ENCODE results near the gene SYNE1. TPM values are rescaled to one million over a fixed set of nuclear protein-coding genes. Genes with fewer than 3 reads are reported as not detected.

SYNE1 gene
- total and polyA plus RNA-seq, 9 donors = 57.0 to 141 (median 97.5) TPM

DNA sequence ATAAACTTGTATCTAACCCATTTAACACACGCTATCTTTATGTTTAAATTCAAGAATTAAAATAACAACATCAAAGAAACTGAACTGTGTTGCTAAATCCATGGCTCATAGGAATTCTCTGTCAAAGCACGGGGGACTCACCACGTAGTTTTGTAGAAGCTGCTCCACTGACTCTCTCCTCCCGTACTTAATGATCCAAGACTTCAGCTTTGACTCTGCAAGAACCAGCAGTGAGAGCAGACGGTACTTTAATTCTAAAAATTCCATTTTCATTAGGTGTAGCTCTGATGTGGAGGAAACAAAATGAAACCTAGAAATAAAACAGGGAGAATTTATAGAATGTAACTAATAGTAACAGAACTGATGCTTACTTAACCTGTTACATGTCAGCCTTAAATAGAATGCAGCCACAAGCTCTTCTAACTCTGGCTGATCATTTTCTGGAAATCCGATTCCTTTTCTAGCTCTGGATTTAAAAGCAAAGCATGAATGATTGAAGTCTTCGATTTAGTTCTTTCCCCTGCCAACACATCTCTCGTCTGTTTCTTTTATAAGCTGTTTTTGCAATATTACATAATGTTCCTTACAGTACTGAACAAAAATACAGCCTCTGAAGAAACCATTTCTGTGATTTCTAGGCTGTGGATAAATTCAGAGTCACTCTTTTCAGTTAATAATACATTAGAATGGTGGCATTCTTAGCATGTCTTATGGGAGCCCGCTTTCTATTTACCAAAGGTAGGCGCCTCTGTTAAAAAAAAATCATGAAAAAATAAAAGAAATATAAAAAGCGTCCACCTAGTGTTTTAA, 165.5 kb downstream of the SYNE1 start:
- Histone ChIP-seq H3K27me3 (ENCODE audit: control insufficient read depth, insufficient read depth, low read length) (no peaks in the 10 kb centered on the region), H3K36me3 (ENCODE audit: control insufficient read depth, insufficient read depth, low read length) (no peaks in the 10 kb centered on the region), H3K4me3 (ENCODE audit: low read length) (peak overlapping the region; percentile 9), H3K9me3 (replicated peaks; ENCODE audit: control insufficient read depth, low read depth, low read length) (no peaks in the 10 kb centered on the region), H3K4me1 (ENCODE audit: control insufficient read depth, insufficient read depth, low read length) (no peaks in the 10 kb centered on the region), H3K27ac (ENCODE audit: low read length) (no peak overlapping the region)
- WGBS (ENCODE audit: insufficient coverage) = 8% methylated on average over 2 of the region's 11 CpGs
- DNase-seq = peak; percentile 54

DNA sequence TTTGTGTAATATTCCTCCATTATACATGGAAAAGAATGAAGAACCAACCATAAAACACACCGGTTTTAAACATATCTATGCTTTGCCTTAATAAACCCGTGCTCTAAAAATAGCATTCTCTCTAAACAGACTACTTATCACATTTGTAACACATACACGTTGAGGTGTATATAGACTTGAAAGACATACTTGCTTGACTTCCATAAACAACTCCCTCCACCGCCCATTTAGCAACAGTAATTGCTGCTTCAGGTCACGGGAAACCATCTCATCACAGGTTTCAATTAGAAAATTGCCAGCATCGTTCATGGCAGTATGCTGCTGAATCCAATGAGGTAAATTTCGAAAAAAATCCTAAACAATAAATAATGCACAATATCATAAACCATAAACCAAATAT, 174.0 kb downstream of the SYNE1 start:
- no peak for DNase-seq
- Histone ChIP-seq H3K4me1 (ENCODE audit: control insufficient read depth, insufficient read depth, low read length) (no peaks in the 10 kb centered on the region), H3K36me3 (ENCODE audit: control insufficient read depth, insufficient read depth, low read length) (no peaks in the 10 kb centered on the region), H3K27me3 (ENCODE audit: control insufficient read depth, insufficient read depth, low read length) (no peaks in the 10 kb centered on the region), H3K4me3 (ENCODE audit: low read length) (no peak overlapping the region), H3K27ac (ENCODE audit: low read length) (no peak overlapping the region), H3K9me3 (replicated peaks; ENCODE audit: control insufficient read depth, low read depth, low read length) (no peaks in the 10 kb centered on the region)
- WGBS (ENCODE audit: insufficient coverage) = 72% methylated on average over 3 of the region's 7 CpGs

DNA sequence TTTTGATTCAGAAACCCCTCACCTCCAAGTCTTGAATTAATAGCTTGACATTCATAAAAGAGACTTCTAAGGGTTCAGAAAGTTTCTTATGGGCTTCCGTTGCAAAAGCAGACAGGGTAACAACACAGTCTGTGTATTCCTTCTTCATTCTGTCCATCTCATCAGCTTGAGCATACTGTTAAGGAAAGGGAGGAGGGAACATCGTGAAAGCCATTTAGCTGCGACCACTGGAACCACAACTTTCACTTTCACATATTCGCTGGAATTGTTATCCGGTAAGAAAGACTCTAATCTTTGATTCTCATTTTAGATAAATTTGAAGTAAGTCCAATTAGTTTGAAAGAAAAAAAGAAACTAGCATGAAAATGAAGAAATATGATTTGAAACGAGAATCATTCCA, 174.4 kb downstream of the SYNE1 start:
- H3K4me1 ChIP-seq (ENCODE audit: control insufficient read depth, insufficient read depth, low read length) = no peaks in the 10 kb centered on the region
- no peak overlapping the region for H3K27ac ChIP-seq (ENCODE audit: low read length)
- no peak overlapping the region for H3K4me3 ChIP-seq (ENCODE audit: low read length)
- no CpG with 5 or more reads among the region's 6 CpGs for WGBS (ENCODE audit: insufficient coverage)
- no peak for DNase-seq
- no peaks in the 10 kb centered on the region for H3K9me3 ChIP-seq (replicated peaks; ENCODE audit: control insufficient read depth, low read depth, low read length)
- no peaks in the 10 kb centered on the region for H3K27me3 ChIP-seq (ENCODE audit: control insufficient read depth, insufficient read depth, low read length)
- no peaks in the 10 kb centered on the region for H3K36me3 ChIP-seq (ENCODE audit: control insufficient read depth, insufficient read depth, low read length)

DNA sequence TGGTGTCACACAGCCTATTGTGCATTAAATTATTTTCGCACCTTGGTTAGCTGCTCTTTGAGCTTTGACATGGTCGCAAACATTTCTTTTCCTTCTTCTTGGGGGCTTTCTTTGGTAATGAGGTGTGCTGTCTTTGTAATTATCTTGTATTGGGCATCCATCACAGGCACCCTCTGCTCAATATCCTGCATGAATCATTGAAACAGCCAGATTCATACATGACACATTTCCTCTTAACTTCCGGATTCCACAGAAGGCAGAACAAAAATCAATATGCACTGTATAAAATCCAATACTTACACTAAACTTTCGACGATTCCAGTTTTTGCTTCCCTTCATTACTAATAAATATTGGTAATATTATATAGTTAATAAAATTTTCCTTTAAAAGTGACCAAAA, 175.6 kb downstream of the SYNE1 start:
- no peaks in the 10 kb centered on the region for H3K4me1 ChIP-seq (ENCODE audit: control insufficient read depth, insufficient read depth, low read length)
- H3K36me3 ChIP-seq (ENCODE audit: control insufficient read depth, insufficient read depth, low read length) = no peaks in the 10 kb centered on the region
- H3K4me3 ChIP-seq (ENCODE audit: low read length) = no peak overlapping the region
- no peaks in the 10 kb centered on the region for H3K9me3 ChIP-seq (replicated peaks; ENCODE audit: control insufficient read depth, low read depth, low read length)
- H3K27me3 ChIP-seq (ENCODE audit: control insufficient read depth, insufficient read depth, low read length) = no peaks in the 10 kb centered on the region
- no peak for DNase-seq
- no CpG with 5 or more reads among the region's 5 CpGs for WGBS (ENCODE audit: insufficient coverage)
- no peak overlapping the region for H3K27ac ChIP-seq (ENCODE audit: low read length)

DNA sequence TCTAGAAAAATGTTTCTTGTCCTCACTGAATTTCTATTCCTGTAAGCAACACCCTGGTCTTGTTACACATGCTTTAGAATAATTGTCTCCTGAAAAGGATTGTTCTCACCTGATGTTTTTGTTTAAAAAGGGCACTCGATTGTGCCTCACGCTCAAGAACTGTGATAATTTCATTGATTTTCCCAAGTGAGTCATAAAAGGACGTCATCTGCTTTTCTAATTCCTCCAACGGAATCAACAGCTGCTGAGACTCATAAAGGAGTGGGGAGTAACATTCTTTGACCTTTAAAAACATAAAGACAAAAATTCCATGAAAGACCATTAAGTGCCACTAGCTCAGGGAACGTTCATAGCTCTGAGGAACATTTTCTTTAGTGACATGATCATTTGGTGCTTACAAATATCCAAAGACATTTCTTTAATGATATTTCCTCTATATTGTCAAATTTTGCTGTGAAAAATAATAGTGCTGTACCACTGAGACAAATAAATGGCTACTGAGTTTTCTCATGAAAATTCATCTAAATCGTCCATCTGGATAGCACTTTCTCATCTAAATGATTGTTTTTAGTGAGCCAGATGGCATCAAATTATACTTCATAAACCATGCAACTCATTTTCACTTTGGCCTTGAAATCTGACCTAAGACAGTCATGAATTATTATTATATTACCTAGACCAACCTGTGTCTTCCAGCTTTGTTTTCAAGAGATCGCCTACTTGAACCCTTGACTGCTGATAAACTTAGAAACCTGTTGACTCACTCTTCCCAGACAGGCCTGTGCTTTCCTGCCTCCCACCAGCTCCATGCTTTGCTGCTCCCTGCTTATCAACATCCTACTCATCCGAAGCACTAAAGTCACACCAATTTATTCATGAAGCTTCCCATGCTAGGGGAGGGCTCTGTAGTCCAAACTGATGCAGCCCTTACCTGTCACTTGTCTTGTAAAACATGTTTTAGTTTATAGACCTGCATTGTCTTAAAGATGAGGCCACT, 178.2 kb downstream of the SYNE1 start:
- Histone ChIP-seq H3K4me1 (ENCODE audit: control insufficient read depth, insufficient read depth, low read length) (no peaks in the 10 kb centered on the region), H3K27me3 (ENCODE audit: control insufficient read depth, insufficient read depth, low read length) (no peaks in the 10 kb centered on the region), H3K4me3 (ENCODE audit: low read length) (no peak overlapping the region), H3K9me3 (replicated peaks; ENCODE audit: control insufficient read depth, low read depth, low read length) (no peaks in the 10 kb centered on the region), H3K27ac (ENCODE audit: low read length) (no peak overlapping the region), H3K36me3 (ENCODE audit: control insufficient read depth, insufficient read depth, low read length) (no peaks in the 10 kb centered on the region)
- no peak for DNase-seq
- WGBS (ENCODE audit: insufficient coverage) = 88% methylated on average over 1 of the region's 8 CpGs

DNA sequence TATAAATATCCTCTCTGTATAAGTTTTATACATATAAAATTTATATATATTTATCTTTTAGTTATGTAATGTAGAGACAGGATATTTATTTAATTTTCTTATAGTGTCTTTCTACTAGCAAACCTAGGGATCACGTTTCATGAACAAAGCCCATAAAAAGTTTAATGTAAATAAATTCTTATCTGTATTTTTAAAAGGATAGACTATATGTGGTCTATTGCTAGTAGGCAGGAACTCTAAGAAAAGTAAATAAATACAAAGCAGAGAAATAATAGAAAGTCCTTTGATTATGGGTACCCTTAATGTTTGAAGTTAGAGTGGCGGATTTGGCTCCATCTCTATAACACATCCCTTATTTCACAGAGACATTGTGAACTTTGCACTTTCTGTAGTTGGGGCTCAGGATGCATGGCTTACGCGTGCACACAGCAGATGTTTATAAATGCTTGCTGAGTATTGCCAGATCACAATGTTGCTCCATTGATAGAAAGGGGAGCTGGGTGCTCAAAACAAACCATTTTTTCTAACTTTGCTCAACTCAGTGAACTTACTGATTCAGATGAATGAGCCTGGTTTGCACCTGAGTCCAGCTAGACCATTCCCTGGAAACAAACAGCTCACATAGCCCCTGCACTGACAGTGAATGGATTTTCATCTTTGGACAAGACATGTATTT, 179.1 kb downstream of the SYNE1 start:
- H3K4me1 ChIP-seq (ENCODE audit: control insufficient read depth, insufficient read depth, low read length) = no peaks in the 10 kb centered on the region
- H3K27ac ChIP-seq (ENCODE audit: low read length) = no peak overlapping the region
- no peak for DNase-seq
- H3K27me3 ChIP-seq (ENCODE audit: control insufficient read depth, insufficient read depth, low read length) = no peaks in the 10 kb centered on the region
- H3K9me3 ChIP-seq (replicated peaks; ENCODE audit: control insufficient read depth, low read depth, low read length) = no peaks in the 10 kb centered on the region
- H3K36me3 ChIP-seq (ENCODE audit: control insufficient read depth, insufficient read depth, low read length) = no peaks in the 10 kb centered on the region
- H3K4me3 ChIP-seq (ENCODE audit: low read length) = no peak overlapping the region
- WGBS (ENCODE audit: insufficient coverage) = no CpG with 5 or more reads among the region's 4 CpGs

DNA sequence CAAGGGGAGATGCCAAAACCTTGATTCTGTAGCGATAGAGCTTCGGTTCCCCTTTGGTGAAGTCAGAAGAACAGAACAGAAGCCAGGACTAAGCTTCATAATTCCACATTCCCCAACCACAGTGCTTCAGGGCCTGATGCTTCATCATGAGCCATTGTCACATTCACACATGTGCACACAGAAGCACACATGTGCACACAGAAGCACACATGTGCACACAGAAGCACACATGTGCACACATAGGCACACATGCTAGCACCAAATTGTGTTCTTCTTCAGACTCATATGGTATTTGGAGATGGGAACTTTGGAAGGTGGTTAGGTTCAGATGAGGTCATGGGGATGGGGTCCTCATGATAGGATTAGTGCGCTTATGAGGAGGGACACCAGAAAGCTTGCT, 183.2 kb downstream of the SYNE1 start:
- Histone ChIP-seq H3K36me3 (ENCODE audit: control insufficient read depth, insufficient read depth, low read length) (no peaks in the 10 kb centered on the region), H3K4me3 (ENCODE audit: low read length) (no peak overlapping the region), H3K27ac (ENCODE audit: low read length) (no peak overlapping the region), H3K4me1 (ENCODE audit: control insufficient read depth, insufficient read depth, low read length) (no peaks in the 10 kb centered on the region), H3K9me3 (replicated peaks; ENCODE audit: control insufficient read depth, low read depth, low read length) (no peaks in the 10 kb centered on the region), H3K27me3 (ENCODE audit: control insufficient read depth, insufficient read depth, low read length) (no peaks in the 10 kb centered on the region)
- no peak for DNase-seq
- 100% methylated on average over 1 of the region's 3 CpGs for WGBS (ENCODE audit: insufficient coverage)

DNA sequence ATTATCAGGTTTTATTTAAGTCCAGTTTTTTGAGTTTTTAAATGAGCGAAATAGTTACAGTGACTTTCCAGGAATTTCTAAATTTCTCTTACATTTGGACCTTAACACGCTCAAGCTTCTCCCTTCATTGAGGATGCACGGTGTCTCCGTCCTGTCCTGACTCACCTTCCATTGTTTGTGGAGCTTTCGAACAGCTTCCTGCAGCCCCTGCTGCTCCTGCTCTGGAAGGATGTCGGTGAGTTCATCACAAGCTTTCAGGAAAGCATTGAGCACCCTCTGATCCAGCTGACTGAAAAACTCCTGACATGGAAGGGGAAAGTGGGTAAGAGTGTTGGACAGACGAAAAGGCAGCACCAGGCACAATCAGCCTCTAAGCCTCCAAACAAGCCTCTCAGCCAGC, 183.7 kb downstream of the SYNE1 start:
- Histone ChIP-seq H3K27me3 (ENCODE audit: control insufficient read depth, insufficient read depth, low read length) (no peaks in the 10 kb centered on the region), H3K4me3 (ENCODE audit: low read length) (no peak overlapping the region), H3K9me3 (replicated peaks; ENCODE audit: control insufficient read depth, low read depth, low read length) (no peaks in the 10 kb centered on the region), H3K36me3 (ENCODE audit: control insufficient read depth, insufficient read depth, low read length) (no peaks in the 10 kb centered on the region), H3K4me1 (ENCODE audit: control insufficient read depth, insufficient read depth, low read length) (no peaks in the 10 kb centered on the region), H3K27ac (ENCODE audit: low read length) (no peak overlapping the region)
- 82% methylated on average over 5 of the region's 7 CpGs for WGBS (ENCODE audit: insufficient coverage)
- no peak for DNase-seq

DNA sequence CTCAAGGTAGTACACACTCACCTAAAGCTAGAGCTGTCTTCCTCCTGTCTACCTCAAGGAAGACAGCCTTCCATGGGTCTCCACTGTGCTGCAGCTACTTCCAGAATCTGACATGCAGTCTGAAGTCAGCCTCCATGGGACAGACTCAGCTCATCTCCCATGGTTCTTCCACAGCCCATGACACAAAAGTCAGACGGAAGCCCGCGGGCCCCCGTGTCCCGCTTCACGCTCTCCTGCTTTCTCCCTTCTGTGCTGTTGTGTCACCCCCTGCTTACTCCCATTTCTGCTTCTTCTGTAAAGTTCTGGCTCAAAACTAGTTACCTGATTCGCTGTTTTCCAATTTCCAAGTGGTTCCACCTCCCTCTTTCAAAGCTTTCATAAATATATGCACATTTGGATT, 184.5 kb downstream of the SYNE1 start:
- 92% methylated on average over 6 of the region's 7 CpGs for WGBS (ENCODE audit: insufficient coverage)
- H3K4me3 ChIP-seq (ENCODE audit: low read length) = no peak overlapping the region
- H3K36me3 ChIP-seq (ENCODE audit: control insufficient read depth, insufficient read depth, low read length) = no peaks in the 10 kb centered on the region
- no peak overlapping the region for H3K27ac ChIP-seq (ENCODE audit: low read length)
- no peak for DNase-seq
- H3K4me1 ChIP-seq (ENCODE audit: control insufficient read depth, insufficient read depth, low read length) = no peaks in the 10 kb centered on the region
- no peaks in the 10 kb centered on the region for H3K9me3 ChIP-seq (replicated peaks; ENCODE audit: control insufficient read depth, low read depth, low read length)
- H3K27me3 ChIP-seq (ENCODE audit: control insufficient read depth, insufficient read depth, low read length) = no peaks in the 10 kb centered on the region

DNA sequence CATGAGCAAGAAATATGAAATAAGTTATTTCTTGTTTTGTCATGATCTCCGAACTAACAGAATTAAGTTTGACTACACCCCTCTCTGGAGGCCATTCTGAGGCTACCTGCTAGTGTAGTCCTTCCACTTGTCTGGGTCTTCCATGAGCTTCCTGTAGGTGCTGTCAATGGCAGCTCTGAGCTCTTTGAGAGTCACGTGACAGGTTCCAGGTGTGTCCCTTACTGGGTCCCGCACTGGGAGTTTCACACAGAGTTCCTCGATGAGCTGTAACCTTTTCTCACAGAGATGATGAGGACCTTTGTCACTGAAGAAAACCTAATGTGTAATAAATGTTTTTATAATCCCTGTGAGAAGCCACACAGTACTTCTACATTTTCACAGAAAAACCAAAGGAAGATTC, 186.6 kb downstream of the SYNE1 start:
- no peak for DNase-seq
- Histone ChIP-seq H3K27me3 (ENCODE audit: control insufficient read depth, insufficient read depth, low read length) (no peaks in the 10 kb centered on the region), H3K4me1 (ENCODE audit: control insufficient read depth, insufficient read depth, low read length) (no peaks in the 10 kb centered on the region), H3K4me3 (ENCODE audit: low read length) (no peak overlapping the region), H3K9me3 (replicated peaks; ENCODE audit: control insufficient read depth, low read depth, low read length) (no peaks in the 10 kb centered on the region), H3K36me3 (ENCODE audit: control insufficient read depth, insufficient read depth, low read length) (no peaks in the 10 kb centered on the region), H3K27ac (ENCODE audit: low read length) (no peak overlapping the region)
- 100% methylated on average over 1 of the region's 4 CpGs for WGBS (ENCODE audit: insufficient coverage)

Data from muscle of leg (tissue), 11 donors.